K562 (cell line): ENCODE data around the gene RCSD1. TPM values are rescaled to one million over a fixed set of nuclear protein-coding genes. Genes with fewer than 3 reads are reported as not detected.

Experiments used
- BRD9 ChIP-seq: fragments of 450-650 bp; IDR thresholded peaks from 2 replicates; pipeline ENCODE4 v1.6.1; 2018; ENCODE audit warnings: low read depth; ENCODE audit not compliant: partially characterized antibody
- IFI16 ChIP-seq: fragments of 250-450 bp; sonication (Bioruptor Pico); IDR thresholded peaks from 2 replicates; pipeline ENCODE4 v2.1.2; 2022; ENCODE audit warnings: mild to moderate bottlenecking, inconsistent platforms
- MEF2D ChIP-seq: conservative IDR thresholded peaks from 2 replicates; pipeline ENCODE4 v1.6.1; 2016; ENCODE audit warnings: low read depth, missing genetic modification characterization, missing compliant biosample characterization
- MGA ChIP-seq: fragments of 450-650 bp; IDR thresholded peaks from 2 replicates; pipeline ENCODE4 v1.6.1; 2016; ENCODE audit warnings: mild to moderate bottlenecking, moderate library complexity
- MNT ChIP-seq, 2 experiments: fragments of 450-650 bp; conservative IDR thresholded peaks; 2 replicates each; pipeline ENCODE4 v1.6.1; 2017; ENCODE audit warnings: mild to moderate bottlenecking in 2 of 2, moderate library complexity in 2 of 2
- NELFE ChIP-seq: IDR thresholded peaks from 2 replicates; pipeline ENCODE4 v1.6.1; 2011; ENCODE audit warnings: mild to moderate bottlenecking; ENCODE audit not compliant: insufficient read depth, insufficient read length
- POLR3G ChIP-seq: IDR thresholded peaks from 2 replicates; pipeline ENCODE4 v1.6.1; 2011; ENCODE audit not compliant: insufficient read length, insufficient replicate concordance; ENCODE audit errors: extremely low read depth
- SREBF1 ChIP-seq: fragments of 150-350 bp; IDR thresholded peaks from 2 replicates; pipeline ENCODE4 v1.6.1; 2014; ENCODE audit warnings: antibody characterized with exemption, low read depth, low read length, borderline replicate concordance
- TBL1XR1 ChIP-seq, 2 experiments: IDR thresholded peaks; 2 replicates each; pipeline ENCODE4 v1.6.1; 2012; ENCODE audit warnings: improper control_type of control experiment in 2 of 2, low read length in 2 of 2, mild to moderate bottlenecking in 1 of 2
- ZBTB9 ChIP-seq: fragments of 450-650 bp; formaldehyde crosslinking; IDR thresholded peaks from 2 replicates; pipeline ENCODE4 v1.4.0; 2020; ENCODE audit warnings: mild to moderate bottlenecking, moderate library complexity
- ZSCAN29 ChIP-seq: fragments of 450-650 bp; IDR thresholded peaks from 2 replicates; pipeline ENCODE4 v1.6.1; 2017
- polyA plus RNA-seq, 8 experiments: library from polyadenylated mRNA; depleted of rRNA in 4 of 8; stranded (reverse) in 5 of 8; unstranded in 3 of 8; fragments of >200 nt; fragmentation: Nextera tagmentation in 2 of 8; fragmentation: Illumina TruSeq in 1 of 8; extraction: Ambion mirVana in 2 of 8; extraction: Trizol in 1 of 8; gene quantifications; 2 replicates each; pipeline versions ENCODE4 v1.2.1 to v1.2.3, GENCODE V29; 2011 to 2014; ENCODE audit warnings: inconsistent platforms in 1 of 8, missing spikeins in 1 of 8
- total RNA-seq, 7 experiments: library from RNA; depleted of rRNA in 6 of 7; stranded (reverse); fragments of >200 nt in 6 of 7; fragmentation: Illumina TruSeq in 2 of 7; extraction: Trizol in 2 of 7; gene quantifications; 2 replicates each; pipeline versions ENCODE4 v1.2.1 to v1.2.3, GENCODE V29; 2011 to 2021; ENCODE audit warnings: low replicate concordance in 1 of 7

RCSD1 gene
- total and polyA plus RNA-seq, 9 of the 15 experiments (the other 6 are each of a cell fraction or from before 2014, with no cell fraction given), result 7.8 to 69.8 (median 45.3) TPM

GRCh38 chr1:167630568-167631385 is 745 bp downstream of the RCSD1 start (continued):
- no peak for TF ChIP-seq ZSCAN29
- no peak for TF ChIP-seq NELFE
- TF ChIP-seq MNT (conservative IDR thresholded peaks at IDR 0.05), result no peak; a peak in 1 of 4 replicates
- TF ChIP-seq MEF2D, result no peak
- no peak for TF ChIP-seq IFI16 (CRISPR knock-in tag)
- TF ChIP-seq MGA, result peak; percentile 55; the same call in 1 of the 2 replicates
- no peak for TF ChIP-seq TBL1XR1 (IDR thresholded peaks at IDR 0.05; ENCODE audit: low read length in 2 of 2)
- peak; percentile 54 for TF ChIP-seq BRD9
- TF ChIP-seq SREBF1, result no peak
- TF ChIP-seq ZBTB9 (CRISPR knock-in tag), result no peak
- no peak for TF ChIP-seq POLR3G
